HL-60 (cell line): ENCODE results near the gene HUS1B.

Source experiments
- DNase-seq, 2 experiments: peaks; one replicate each; pipeline ENCODE4 v3.0.0-alpha.2; 2010 to 2020; ENCODE audit warnings: low read depth in 1 of 2, low spot score in 1 of 2
- H3K27ac ChIP-seq: fragments of 250-450 bp; sonication (Bioruptor Pico); replicated peaks from 2 replicates; pipeline ENCODE4 v1.5.1; 2020; ENCODE audit warnings: mild to moderate bottlenecking, moderate library complexity
- H3K27me3 ChIP-seq: fragments of 250-450 bp; sonication (Bioruptor Pico); 2 replicates; pipeline ENCODE4 v1.5.1; 2021; ENCODE audit warnings: mild to moderate bottlenecking, moderate library complexity; ENCODE audit not compliant: insufficient read depth, poor library complexity, severe bottlenecking
- H3K4me3 ChIP-seq: replicated peaks from 2 replicates; pipeline ENCODE4 v1.5.1; 2011; ENCODE audit warnings: mild to moderate bottlenecking, control low read depth, low read length; ENCODE audit not compliant: insufficient read depth
- CTCF ChIP-seq: IDR thresholded peaks from one replicate; pipeline ENCODE4 v1.5.1; 2011; ENCODE audit warnings: low read length, control low read depth, inconsistent platforms; ENCODE audit not compliant: insufficient read depth
- GABPA ChIP-seq: IDR thresholded peaks from 2 replicates; pipeline ENCODE4 v1.6.1; 2012; ENCODE audit warnings: low read depth
- POLR2AphosphoS5 ChIP-seq: IDR thresholded peaks from 2 replicates; pipeline ENCODE4 v1.6.1; 2012; ENCODE audit warnings: low read depth
- REST ChIP-seq: IDR thresholded peaks from 2 replicates; pipeline ENCODE4 v1.6.1; 2012; ENCODE audit warnings: low read depth; ENCODE audit not compliant: insufficient replicate concordance
- SPI1 ChIP-seq: IDR thresholded peaks from 2 replicates; pipeline ENCODE4 v1.6.1; 2012; ENCODE audit warnings: low read depth, mild to moderate bottlenecking, borderline replicate concordance

The HUS1B gene

GRCh38 chr6:686497-686896 lies 29.6 kb upstream of the HUS1B start:
- Histone ChIP-seq H3K27me3 (no peaks in the 10 kb centered on the region), H3K4me3 (no peak overlapping the region), H3K27ac (no peak overlapping the region)
- no peak for TF ChIP-seq REST
- no peak for TF ChIP-seq GABPA
- no peak for TF ChIP-seq CTCF
- TF ChIP-seq SPI1: no peak
- no peak for TF ChIP-seq POLR2AphosphoS5
- no peak for DNase-seq

DNA sequence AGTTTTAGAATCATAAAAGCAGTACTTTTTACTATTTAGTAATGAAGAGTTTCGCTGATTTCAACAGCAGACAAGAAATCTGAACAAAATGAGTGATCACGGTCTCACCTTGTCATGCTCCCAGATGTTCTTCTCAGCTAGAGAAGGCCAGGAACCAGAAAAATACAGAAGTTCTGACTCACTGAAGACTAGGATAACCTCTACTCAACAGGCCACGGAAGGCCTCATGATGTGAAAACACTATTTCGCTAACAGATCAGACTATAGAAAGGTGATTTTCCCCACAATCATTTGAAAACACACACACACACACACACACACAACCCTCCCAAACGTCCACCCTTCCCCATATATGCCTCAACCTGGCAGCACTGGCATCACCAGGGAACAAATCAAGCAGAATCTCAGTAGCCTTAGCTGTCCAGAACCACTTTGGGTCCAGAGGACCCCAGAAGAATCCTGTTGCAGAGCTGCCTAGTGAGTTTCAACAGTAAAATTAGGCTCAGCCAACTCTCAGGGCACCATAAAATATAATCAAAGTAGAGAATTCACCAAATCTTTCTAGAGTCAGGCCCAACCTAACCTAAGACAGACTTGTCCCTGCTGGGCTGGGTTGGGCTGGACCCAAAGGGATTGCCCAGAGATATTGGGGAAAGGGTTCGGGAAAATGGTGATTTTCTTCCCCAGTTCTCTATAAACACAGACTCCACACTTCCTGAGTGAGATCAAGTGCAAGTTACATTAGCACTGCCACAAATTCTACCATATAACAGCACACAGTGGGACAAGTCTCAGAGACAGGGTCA lies 28.1 kb upstream of the HUS1B start:
- no peak for TF ChIP-seq CTCF
- H3K27me3 ChIP-seq: no peaks in the 10 kb centered on the region
- DNase-seq: no peak
- H3K27ac ChIP-seq: no peak overlapping the region
- H3K4me3 ChIP-seq: no peak overlapping the region

- peak in 1 of 2 experiments; percentile 38 for DNase-seq
- H3K27me3 ChIP-seq: no peaks in the 10 kb centered on the region
- H3K4me3 ChIP-seq: no peak overlapping the region
- no peak overlapping the region for H3K27ac ChIP-seq
- TF ChIP-seq CTCF (no peak), POLR2AphosphoS5 (no peak), REST (no peak), SPI1 (no peak), GABPA (no peak)
Measured at GRCh38 chr6:683742-684440, 27.0 kb upstream of the HUS1B start.
